Stomach (tissue), 9 donors: ENCODE measurements around the gene MALRD1. TPM values are rescaled to one million over a fixed set of nuclear protein-coding genes. Genes with fewer than 3 reads are reported as not detected.

ENCODE experiments used
- DNase-seq, 2 donors: peaks; one replicate each; pipeline versions ENCODE4 v3.0.0 to v3.0.0-alpha.2; 2013 to 2019
- H3K27ac ChIP-seq, 5 donors: fragments of 200-600 bp in 4 of 5; sonication (generic) in 4 of 5; one replicate each; pipeline ENCODE4 v1.5.1; 2013 to 2019; ENCODE audit warnings: mild to moderate bottlenecking in 1 of 5, moderate library complexity in 1 of 5
- H3K27me3 ChIP-seq, 3 donors: fragments of 200-600 bp; sonication (generic); one replicate each; pipeline ENCODE4 v1.5.1; 2017 to 2019; ENCODE audit warnings: mixed run types in 1 of 3
- H3K36me3 ChIP-seq, 4 donors: fragments of 200-600 bp; sonication (generic); 1 replicate in 3 of 4; 2 replicates in 1 of 4; pipeline ENCODE4 v1.5.1; 2016 to 2019
- H3K4me1 ChIP-seq, 4 donors: fragments of 200-600 bp; sonication (generic); one replicate each; pipeline ENCODE4 v1.5.1; 2016 to 2019
- H3K4me3 ChIP-seq, 4 donors: fragments of 200-600 bp; sonication (generic) in 3 of 4; one replicate each; pipeline ENCODE4 v1.5.1; 2016 to 2019; ENCODE audit warnings: mild to moderate bottlenecking in 1 of 4
- H3K9me3 ChIP-seq, 4 donors: fragments of 200-600 bp; sonication (generic); one replicate each; pipeline ENCODE4 v1.5.1; 2016 to 2019
- EP300 ChIP-seq: sonication (generic); formaldehyde crosslinking; IDR thresholded peaks from one replicate; pipeline ENCODE4 v1.6.1; 2017; ENCODE audit warnings: antibody characterized with exemption
- POLR2A ChIP-seq, 4 donors: fragments of 450-650 bp; IDR thresholded peaks; one replicate each; pipeline ENCODE4 v1.6.1; 2016; ENCODE audit warnings: antibody characterized with exemption in 4 of 4, control low read depth in 2 of 4, mild to moderate bottlenecking in 1 of 4, moderate library complexity in 1 of 4
- POLR2AphosphoS5 ChIP-seq, 3 donors: sonication (generic); formaldehyde crosslinking; IDR thresholded peaks; one replicate each; pipeline ENCODE4 v1.6.1; 2016; ENCODE audit warnings: antibody characterized with exemption in 3 of 3
- WGBS, 5 donors: extraction: QIAGEN DNeasy Blood & Tissue Kit in 3 of 5; methylation state at CpG; one replicate each; pipeline versions ENCODE4 v1.1.5 to v1.1.7; 2013 to 2018; 5-methylcytosine and 5-hydroxymethylcytosine counted together
- intact Hi-C: fragments of 100-400 bp; cut with DNase I; formaldehyde crosslinking; loops from one replicate; pipeline ENCODE4 v1.15.1; 2023; ENCODE audit warnings: low total_unique reads
- polyA plus RNA-seq, 3 donors: library from polyadenylated mRNA; stranded (reverse); fragments of 200-250 nt; gene quantifications; one replicate each; pipeline ENCODE4 v1.2.3, GENCODE V29; 2013
- total RNA-seq, 5 donors: library from RNA; depleted of rRNA; stranded (reverse); fragments of >200 nt; gene quantifications; one replicate each; pipeline versions ENCODE4 v1.1.0 to v1.2.3, GENCODE V29; 2014 to 2016
- TF ChIP-seq, protein P1 (sequence below), 7 experiments: fragments of 450-650 bp in 4 of 7; fragments of 200-600 bp in 3 of 7; sonication (generic) in 3 of 7; IDR thresholded peaks; one replicate each; pipeline ENCODE4 v1.5.1; 2016 to 2019; ENCODE audit warnings: antibody characterized with exemption in 7 of 7, control low read depth in 2 of 7, mild to moderate bottlenecking in 1 of 7
- donor health status: healthy with polysubstance abuse.
- donor health status: Bipolar disorder and iron deficiency.
- donor health status: healthy.

MALRD1 gene
- total and polyA plus RNA-seq, 8 donors, result 0.10 to 9.7 (median 0.94) TPM; not detected in 2

DNA sequence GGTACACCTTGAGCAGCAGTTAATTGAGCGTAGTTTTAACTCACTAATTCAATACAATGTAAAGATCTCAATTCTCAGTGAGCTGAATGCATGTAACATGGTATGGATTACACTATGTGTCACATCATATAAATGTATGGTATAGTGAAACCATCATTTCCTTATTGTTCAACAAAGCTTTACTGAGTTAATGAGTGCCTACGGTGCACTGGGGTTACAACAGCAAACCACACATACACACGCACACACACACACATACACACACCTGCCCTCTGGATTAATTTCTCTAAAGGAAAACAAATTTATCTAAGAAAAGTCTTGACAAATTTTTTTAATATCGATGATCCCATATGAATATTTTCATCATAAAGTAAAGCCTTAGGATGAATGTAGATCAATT lies 369.1 kb downstream of the MALRD1 start:
- no peaks in the 10 kb centered on the region for H3K36me3 ChIP-seq
- TF ChIP-seq EP300 (no peak), POLR2AphosphoS5 (IDR thresholded peaks at IDR 0.05) (no peak), POLR2A (IDR thresholded peaks at IDR 0.05) (no peak)
- TF ChIP-seq, protein P1, sequence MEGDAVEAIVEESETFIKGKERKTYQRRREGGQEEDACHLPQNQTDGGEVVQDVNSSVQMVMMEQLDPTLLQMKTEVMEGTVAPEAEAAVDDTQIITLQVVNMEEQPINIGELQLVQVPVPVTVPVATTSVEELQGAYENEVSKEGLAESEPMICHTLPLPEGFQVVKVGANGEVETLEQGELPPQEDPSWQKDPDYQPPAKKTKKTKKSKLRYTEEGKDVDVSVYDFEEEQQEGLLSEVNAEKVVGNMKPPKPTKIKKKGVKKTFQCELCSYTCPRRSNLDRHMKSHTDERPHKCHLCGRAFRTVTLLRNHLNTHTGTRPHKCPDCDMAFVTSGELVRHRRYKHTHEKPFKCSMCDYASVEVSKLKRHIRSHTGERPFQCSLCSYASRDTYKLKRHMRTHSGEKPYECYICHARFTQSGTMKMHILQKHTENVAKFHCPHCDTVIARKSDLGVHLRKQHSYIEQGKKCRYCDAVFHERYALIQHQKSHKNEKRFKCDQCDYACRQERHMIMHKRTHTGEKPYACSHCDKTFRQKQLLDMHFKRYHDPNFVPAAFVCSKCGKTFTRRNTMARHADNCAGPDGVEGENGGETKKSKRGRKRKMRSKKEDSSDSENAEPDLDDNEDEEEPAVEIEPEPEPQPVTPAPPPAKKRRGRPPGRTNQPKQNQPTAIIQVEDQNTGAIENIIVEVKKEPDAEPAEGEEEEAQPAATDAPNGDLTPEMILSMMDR (IDR thresholded peaks at IDR 0.05), result no peak
- no peak for DNase-seq
- no peaks in the 10 kb centered on the region for H3K4me1 ChIP-seq
- no peak overlapping the region for H3K4me3 ChIP-seq
- intact Hi-C loops, result no loop called here
- H3K9me3 ChIP-seq, result no peaks in the 10 kb centered on the region
- no peaks in the 10 kb centered on the region for H3K27me3 ChIP-seq
- WGBS, 5 donors, result 78 to 86% (median 82%) methylated on average over 4 of the region's 4 CpGs
- no peak overlapping the region for H3K27ac ChIP-seq

DNA sequence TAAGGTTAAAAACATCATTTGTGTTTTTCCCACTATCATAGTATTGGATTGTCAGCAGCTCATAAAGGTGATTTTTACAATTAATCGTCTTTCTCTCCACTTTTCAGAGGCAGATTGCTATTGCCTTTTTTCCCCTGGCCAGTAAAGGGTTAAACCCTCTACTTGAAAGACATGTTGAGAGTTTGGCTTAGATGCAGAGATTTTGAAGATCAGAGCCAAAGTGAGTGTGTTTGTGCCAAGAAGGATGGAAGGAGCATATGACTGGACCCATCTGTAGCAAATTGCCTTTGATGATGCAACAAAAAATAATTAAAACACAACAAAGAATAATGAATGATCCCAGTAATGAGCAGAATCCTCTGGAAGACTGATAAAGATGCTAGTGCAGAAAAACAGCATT lies 373.1 kb downstream of the MALRD1 start:
- no peaks in the 10 kb centered on the region for H3K9me3 ChIP-seq
- TF ChIP-seq POLR2A (IDR thresholded peaks at IDR 0.05), result no peak
- no peak for TF ChIP-seq EP300
- TF ChIP-seq, protein P1 (IDR thresholded peaks at IDR 0.05), result no peak
- no peak for TF ChIP-seq POLR2AphosphoS5 (IDR thresholded peaks at IDR 0.05)
- H3K36me3 ChIP-seq, result no peaks in the 10 kb centered on the region
- H3K27me3 ChIP-seq, result no peaks in the 10 kb centered on the region
- no peak overlapping the region for H3K4me3 ChIP-seq
- 51 to 68% (median 61%) methylated on average over 1 of the region's 1 CpG for WGBS, 5 donors
- H3K27ac ChIP-seq, result no peak overlapping the region
- no peaks in the 10 kb centered on the region for H3K4me1 ChIP-seq
- intact Hi-C loops, result no loop called here
- peak in 1 of 2 donors; percentile 24 for DNase-seq

DNA sequence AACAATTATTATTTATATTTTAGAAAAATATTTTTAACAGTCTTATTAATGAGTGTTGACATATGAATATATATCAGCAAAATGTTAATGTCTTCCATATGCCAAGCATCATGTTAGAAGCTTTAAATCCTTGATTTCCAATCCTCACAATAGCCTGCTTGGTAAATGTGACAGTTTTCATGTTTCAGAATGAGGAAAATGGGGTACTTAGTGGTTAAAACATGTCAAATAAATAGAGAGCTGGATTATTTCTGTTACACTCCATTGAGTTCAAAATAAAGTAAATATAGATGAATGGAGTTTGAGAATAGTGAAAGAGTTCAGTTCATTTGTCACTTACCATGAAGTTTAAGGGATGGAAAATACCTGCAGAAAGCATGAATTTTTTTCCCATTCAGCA lies 377.4 kb downstream of the MALRD1 start:
- intact Hi-C loops, result no loop called here
- Histone ChIP-seq H3K27ac (no peak overlapping the region), H3K4me3 (no peak overlapping the region), H3K27me3 (no peaks in the 10 kb centered on the region), H3K9me3 (no peaks in the 10 kb centered on the region), H3K36me3 (no peaks in the 10 kb centered on the region), H3K4me1 (no peaks in the 10 kb centered on the region)
- no peak for DNase-seq
- no peak for TF ChIP-seq POLR2A (IDR thresholded peaks at IDR 0.05)
- no peak for TF ChIP-seq POLR2AphosphoS5 (IDR thresholded peaks at IDR 0.05)

DNA sequence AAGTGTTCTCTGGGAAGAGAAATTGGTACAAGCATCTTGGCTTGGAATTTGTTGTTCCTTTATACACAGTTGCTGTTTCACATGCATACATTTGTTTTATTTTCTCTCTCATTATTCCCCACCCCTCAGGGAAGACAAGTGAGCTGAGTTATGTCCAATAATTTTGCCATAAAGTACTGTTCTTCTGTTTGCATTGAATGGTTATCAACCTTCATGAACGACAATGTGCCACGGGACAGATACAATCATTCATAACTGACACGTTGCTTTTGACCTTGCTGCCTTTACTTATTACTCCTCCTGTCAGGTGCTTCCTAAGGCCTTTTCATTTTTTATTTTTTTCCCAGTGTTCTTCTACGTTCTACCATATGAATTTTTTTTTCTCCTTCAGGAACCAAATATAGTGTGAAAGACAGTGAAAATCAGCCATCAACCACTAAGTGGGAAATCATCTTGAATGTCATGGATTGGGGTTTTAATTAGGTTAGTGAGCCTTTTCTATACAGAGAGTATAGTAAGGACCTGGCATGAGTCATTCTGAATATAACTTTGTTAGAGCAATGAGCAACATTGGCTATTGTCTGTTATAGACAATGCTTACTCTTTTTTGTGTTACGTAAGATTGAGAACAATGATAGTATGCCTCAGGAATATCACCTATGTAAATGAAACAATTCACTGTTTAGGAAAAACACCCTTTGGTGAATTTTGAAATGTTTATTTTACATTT lies 383.2 kb downstream of the MALRD1 start:
- H3K27me3 ChIP-seq, result no peaks in the 10 kb centered on the region
- no peak overlapping the region for H3K27ac ChIP-seq
- no peak overlapping the region for H3K4me3 ChIP-seq
- intact Hi-C loops, result no loop called here
- no peaks in the 10 kb centered on the region for H3K36me3 ChIP-seq
- TF ChIP-seq, protein P1 (IDR thresholded peaks at IDR 0.05), result no peak
- TF ChIP-seq EP300, result no peak
- no peak for TF ChIP-seq POLR2AphosphoS5 (IDR thresholded peaks at IDR 0.05)
- TF ChIP-seq POLR2A (IDR thresholded peaks at IDR 0.05), result no peak
- no peaks in the 10 kb centered on the region for H3K4me1 ChIP-seq
- WGBS, 5 donors, result 51 to 73% (median 67%) methylated on average over 5 of the region's 5 CpGs
- H3K9me3 ChIP-seq, result no peaks in the 10 kb centered on the region
- no peak for DNase-seq

DNA sequence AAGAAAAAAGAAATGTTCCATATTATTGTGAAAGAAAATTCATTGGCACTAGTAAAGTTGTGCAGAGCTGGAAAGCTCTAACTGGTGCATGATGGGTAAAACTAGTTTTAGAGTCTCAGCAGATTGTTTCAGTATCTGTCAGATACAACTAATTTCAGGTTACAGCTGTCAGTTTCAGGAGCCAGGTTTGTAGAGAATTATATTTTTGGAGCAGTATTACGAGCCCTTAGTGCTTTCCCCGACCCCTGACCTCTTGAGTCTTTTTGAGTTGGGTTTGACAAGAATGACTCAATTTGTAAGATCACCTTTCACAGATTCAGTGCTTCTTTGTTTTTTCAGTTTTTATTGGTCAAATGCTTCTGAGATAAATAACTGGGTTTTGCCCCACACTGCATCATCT lies 401.3 kb downstream of the MALRD1 start:
- Histone ChIP-seq H3K9me3 (peaks cover 0 to 19% (median 8%) of the 10 kb centered on the region in 4 donors), H3K36me3 (no peaks in the 10 kb centered on the region), H3K4me3 (no peak overlapping the region), H3K27me3 (no peaks in the 10 kb centered on the region), H3K27ac (no peak overlapping the region), H3K4me1 (no peaks in the 10 kb centered on the region)
- WGBS, 5 donors, result 47 to 70% (median 60%) methylated on average over 2 of the region's 2 CpGs
- intact Hi-C loops, result no loop called here
- TF ChIP-seq, protein P1 (IDR thresholded peaks at IDR 0.05), result no peak
- no peak for TF ChIP-seq POLR2A (IDR thresholded peaks at IDR 0.05)
- no peak for TF ChIP-seq EP300
- TF ChIP-seq POLR2AphosphoS5 (IDR thresholded peaks at IDR 0.05), result no peak
- no peak for DNase-seq
